Middle frontal gyrus (tissue), 1 donor: Measurements from ENCODE around the gene ZNF668.
"Not testable (repeated sequence)": the region's sequence is repeated elsewhere in the genome, so short reads cannot be mapped to it uniquely, and the experiment has no call there.

Experiments used
- DNase-seq: peaks from one replicate; pipeline ENCODE4 v3.0.0-alpha.2; 2015; ENCODE audit warnings: low spot score; ENCODE audit errors: extremely low spot score

The ZNF668 gene

GRCh38 chr16:31100876-31101641 is 27.0 kb upstream of the ZNF668 start:
- DNase-seq, result not testable (repeated sequence)

- no peak for DNase-seq
Measured at GRCh38 chr16:31099860-31100638, 26.0 kb upstream of the ZNF668 start.

GRCh38 chr16:31094424-31095120 is 20.5 kb upstream of the ZNF668 start, which contains the start of gene VKORC1:
VKORC1 (minus strand) TSS chr16:31094797; CDS start chr16:31094729, 68 bp downstream.
- DNase-seq, result peak; percentile 91

GRCh38 chr16:31094088-31094423 is 20.0 kb upstream of the ZNF668 start:
- DNase-seq, result no peak

- no peak for DNase-seq
Measured at GRCh38 chr16:31093132-31093703, 19.2 kb upstream of the ZNF668 start.

GRCh38 chr16:31092330-31092729 is 18.3 kb upstream of the ZNF668 start:
- DNase-seq, result no peak

GRCh38 chr16:31090540-31090939 is 16.5 kb upstream of the ZNF668 start:
- DNase-seq, result no peak

GRCh38 chr16:31089199-31089598 is 15.2 kb upstream of the ZNF668 start:
- DNase-seq, result no peak

- DNase-seq, result no peak
Measured at GRCh38 chr16:31088459-31089183, 14.6 kb upstream of the ZNF668 start, which contains the start of gene PRSS53. PRSS53 (minus strand) TSS chr16:31088943; CDS start chr16:31088809, 134 bp downstream.

- no peak for DNase-seq
Measured at GRCh38 chr16:31087971-31088370, 13.9 kb upstream of the ZNF668 start.

- no peak for DNase-seq
Measured at GRCh38 chr16:31087481-31087880, 13.4 kb upstream of the ZNF668 start.

GRCh38 chr16:31086629-31086906 is 12.5 kb upstream of the ZNF668 start:
- no peak for DNase-seq

- DNase-seq, result no peak
Measured at GRCh38 chr16:31085873-31086628, 12.0 kb upstream of the ZNF668 start.

- no peak for DNase-seq
Measured at GRCh38 chr16:31085411-31085810, 11.4 kb upstream of the ZNF668 start.

- DNase-seq, result no peak
Measured at GRCh38 chr16:31084584-31085302, 10.7 kb upstream of the ZNF668 start.

- DNase-seq, result no peak
Measured at GRCh38 chr16:31083981-31084380, 9.9 kb upstream of the ZNF668 start.

GRCh38 chr16:31083556-31083955 is 9.5 kb upstream of the ZNF668 start:
- no peak for DNase-seq

- DNase-seq, result no peak
Measured at GRCh38 chr16:31083081-31083480, 9.0 kb upstream of the ZNF668 start.

GRCh38 chr16:31082368-31083045 is 8.5 kb upstream of the ZNF668 start:
- no peak for DNase-seq
